Skeletal muscle cell (primary cell): Measurements from ENCODE around the gene DDI2.

Experiments
- DNase-seq: peaks from one replicate; pipeline ENCODE4 v3.0.0-alpha.2; 2010; ENCODE audit warnings: low read depth
- H3K4me3 ChIP-seq: 2 replicates; pipeline ENCODE4 v1.5.1; 2011; ENCODE audit warnings: low read depth, mild to moderate bottlenecking, control low read depth, low read length, moderate library complexity

The DDI2 gene

DNA sequence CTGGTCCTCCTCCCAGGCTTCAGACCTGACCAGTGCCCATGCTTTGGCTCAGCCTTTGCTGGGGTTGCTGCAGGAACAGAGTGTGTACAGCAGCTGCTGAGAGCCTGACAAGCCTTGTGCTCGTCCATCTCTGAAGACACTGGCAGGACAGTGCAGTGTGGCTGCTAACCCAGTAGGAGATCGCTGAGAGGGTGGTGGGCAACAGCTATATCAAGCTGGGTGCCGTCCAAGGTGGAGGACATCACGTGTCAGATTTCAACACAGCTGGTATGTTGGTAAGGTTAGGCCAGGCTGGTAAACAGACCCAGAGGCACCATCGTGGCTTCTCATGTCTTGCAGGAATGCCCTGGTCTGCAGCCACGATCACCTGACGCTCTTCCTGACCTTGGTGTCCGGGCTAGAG, 100.9 kb downstream of the DDI2 start:
- DNase-seq: no peak
- no peak overlapping the region for H3K4me3 ChIP-seq
